Measurements from ENCODE around the gene UPK2.

UPK2 gene

GRCh38 chr11:118931571-118931970 lies 24.5 kb upstream of the UPK2 start:
- H3K27me3 ChIP-seq (ENCODE audit: insufficient read depth, low read depth, severe bottlenecking) = no peaks in the 10 kb centered on the region
- H3K27ac ChIP-seq = no peak overlapping the region
- no peak for DNase-seq
- H3K36me3 ChIP-seq = no peaks in the 10 kb centered on the region
- no peaks in the 10 kb centered on the region for H3K9me3 ChIP-seq (ENCODE audit: severe bottlenecking)
- no peak overlapping the region for H3K4me3 ChIP-seq (ENCODE audit: low read depth, low read length)
- no peak for TF ChIP-seq CTCF (IDR thresholded peaks at IDR 0.05; ENCODE audit: low read depth, low read length)

- no peak for DNase-seq
- Histone ChIP-seq H3K27me3 (ENCODE audit: insufficient read depth, low read depth, severe bottlenecking) (no peaks in the 10 kb centered on the region), H3K9me3 (ENCODE audit: severe bottlenecking) (no peaks in the 10 kb centered on the region), H3K27ac (no peak overlapping the region), H3K4me3 (ENCODE audit: low read depth, low read length) (no peak overlapping the region), H3K36me3 (no peaks in the 10 kb centered on the region)
- no peak for TF ChIP-seq CTCF (IDR thresholded peaks at IDR 0.05; ENCODE audit: low read depth, low read length)
Observed at GRCh38 chr11:118933486-118933885, 22.6 kb upstream of the UPK2 start.

GRCh38 chr11:118935376-118935775 lies 20.7 kb upstream of the UPK2 start:
- Histone ChIP-seq H3K36me3 (no peaks in the 10 kb centered on the region), H3K4me3 (ENCODE audit: low read depth, low read length) (no peak overlapping the region), H3K27ac (no peak overlapping the region), H3K9me3 (ENCODE audit: severe bottlenecking) (no peaks in the 10 kb centered on the region), H3K27me3 (ENCODE audit: insufficient read depth, low read depth, severe bottlenecking) (no peaks in the 10 kb centered on the region)
- DNase-seq = no peak
- TF ChIP-seq CTCF (IDR thresholded peaks at IDR 0.05; ENCODE audit: low read depth, low read length) = no peak

GRCh38 chr11:118938491-118939403 lies 17.4 kb upstream of the UPK2 start:
- no peak for TF ChIP-seq CTCF (IDR thresholded peaks at IDR 0.05; ENCODE audit: low read depth, low read length)
- H3K9me3 ChIP-seq (ENCODE audit: severe bottlenecking) = no peaks in the 10 kb centered on the region
- H3K27ac ChIP-seq = no peak overlapping the region
- H3K27me3 ChIP-seq (ENCODE audit: insufficient read depth, low read depth, severe bottlenecking) = no peaks in the 10 kb centered on the region
- no peak overlapping the region for H3K4me3 ChIP-seq (ENCODE audit: low read depth, low read length)
- H3K36me3 ChIP-seq = no peaks in the 10 kb centered on the region
- DNase-seq = no peak

GRCh38 chr11:118939404-118939915 lies 16.6 kb upstream of the UPK2 start:
- no peaks in the 10 kb centered on the region for H3K27me3 ChIP-seq (ENCODE audit: insufficient read depth, low read depth, severe bottlenecking)
- no peaks in the 10 kb centered on the region for H3K9me3 ChIP-seq (ENCODE audit: severe bottlenecking)
- no peak for TF ChIP-seq CTCF (IDR thresholded peaks at IDR 0.05; ENCODE audit: low read depth, low read length)
- DNase-seq = no peak
- no peak overlapping the region for H3K27ac ChIP-seq
- no peak overlapping the region for H3K4me3 ChIP-seq (ENCODE audit: low read depth, low read length)
- H3K36me3 ChIP-seq = no peaks in the 10 kb centered on the region

All from WERI-Rb-1 (cell line).